Measurements from ENCODE around the gene DENND2C. TPM values are rescaled to one million over a fixed set of nuclear protein-coding genes. Genes with fewer than 3 reads are reported as not detected.

The DENND2C gene
- total RNA-seq, 1 experiment from 2014 or later: 0.70 TPM

DNA sequence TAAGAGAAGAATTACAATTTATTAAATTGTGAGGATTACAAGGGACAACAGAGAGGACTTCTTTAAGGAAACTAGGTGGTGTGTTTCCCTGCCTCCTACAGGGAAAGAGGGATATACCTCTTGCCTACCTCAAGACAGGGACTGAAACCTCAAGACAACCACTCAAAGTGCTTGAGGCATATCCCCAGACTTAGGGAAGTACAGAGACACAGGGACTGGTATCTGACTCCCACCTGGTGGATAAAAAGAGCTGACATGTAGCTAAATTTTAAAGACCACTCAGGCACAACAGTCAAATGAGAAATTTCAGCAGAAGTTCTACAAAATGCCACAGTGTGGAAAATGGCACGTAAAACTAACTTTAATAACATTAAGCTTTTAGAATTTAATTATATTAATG, 21.3 kb downstream of the DENND2C start:
- intact Hi-C loops (cut with micrococcal nuclease; ENCODE audit: unreplicated experiment): no loop called here
- Histone ChIP-seq H3K36me3 (ENCODE audit: low read depth) (no peaks in the 10 kb centered on the region), H3K4me3 (no peak overlapping the region), H3K27ac (no peak overlapping the region), H4K20me1 (ENCODE audit: insufficient read depth) (no peaks in the 10 kb centered on the region), H3K9me2 (ENCODE audit: insufficient read depth) (no peaks in the 10 kb centered on the region; the same call in 1 of the 2 replicates), H3K27me3 (ENCODE audit: insufficient read depth, low read depth) (no peaks in the 10 kb centered on the region), H2AFZ (no peak overlapping the region), H3K9me3 (ENCODE audit: insufficient read depth, low read depth) (no peaks in the 10 kb centered on the region), H3K79me2 (ENCODE audit: low read depth) (no peaks in the 10 kb centered on the region), H3K4me2 (no peak overlapping the region), H3F3A (ENCODE audit: insufficient read depth, low read depth) (no peaks in the 10 kb centered on the region), H3K4me1 (replicated peaks; ENCODE audit: insufficient read depth) (no peaks in the 10 kb centered on the region)
- DNase-seq: no peak
- POLR2A ChIA-PET (ENCODE audit: unreplicated experiment): no interaction called here
- CTCF ChIA-PET: no interaction called here
- no TSS peak for BruUV-seq (replicated peaks)
- TF ChIP-seq EZH2 (IDR thresholded peaks at IDR 0.05; ENCODE audit: low read depth): no peak
- TF ChIP-seq, protein P1, sequence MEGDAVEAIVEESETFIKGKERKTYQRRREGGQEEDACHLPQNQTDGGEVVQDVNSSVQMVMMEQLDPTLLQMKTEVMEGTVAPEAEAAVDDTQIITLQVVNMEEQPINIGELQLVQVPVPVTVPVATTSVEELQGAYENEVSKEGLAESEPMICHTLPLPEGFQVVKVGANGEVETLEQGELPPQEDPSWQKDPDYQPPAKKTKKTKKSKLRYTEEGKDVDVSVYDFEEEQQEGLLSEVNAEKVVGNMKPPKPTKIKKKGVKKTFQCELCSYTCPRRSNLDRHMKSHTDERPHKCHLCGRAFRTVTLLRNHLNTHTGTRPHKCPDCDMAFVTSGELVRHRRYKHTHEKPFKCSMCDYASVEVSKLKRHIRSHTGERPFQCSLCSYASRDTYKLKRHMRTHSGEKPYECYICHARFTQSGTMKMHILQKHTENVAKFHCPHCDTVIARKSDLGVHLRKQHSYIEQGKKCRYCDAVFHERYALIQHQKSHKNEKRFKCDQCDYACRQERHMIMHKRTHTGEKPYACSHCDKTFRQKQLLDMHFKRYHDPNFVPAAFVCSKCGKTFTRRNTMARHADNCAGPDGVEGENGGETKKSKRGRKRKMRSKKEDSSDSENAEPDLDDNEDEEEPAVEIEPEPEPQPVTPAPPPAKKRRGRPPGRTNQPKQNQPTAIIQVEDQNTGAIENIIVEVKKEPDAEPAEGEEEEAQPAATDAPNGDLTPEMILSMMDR (conservative IDR thresholded peaks at IDR 0.05): no peak

DNA sequence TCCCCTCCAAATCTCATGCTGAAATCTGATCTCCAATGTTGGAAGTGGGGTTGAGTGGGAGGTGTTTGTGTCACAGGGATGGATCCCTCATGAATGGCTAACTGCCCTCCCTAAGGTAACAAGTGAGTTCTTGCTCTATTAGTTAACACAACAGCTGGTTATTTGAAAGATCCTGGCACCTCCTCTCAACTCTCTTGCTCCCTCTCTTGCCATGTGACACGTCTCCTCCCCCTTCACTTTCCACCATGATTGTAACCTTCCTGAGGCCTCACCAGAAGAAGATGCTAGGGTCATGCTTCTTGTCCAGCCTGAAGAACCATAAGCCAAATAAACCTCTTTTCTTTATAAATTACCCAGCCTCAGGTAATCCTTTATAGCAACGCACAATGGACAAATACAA, 28.5 kb downstream of the DENND2C start:
- Histone ChIP-seq H3K79me2 (ENCODE audit: low read depth) (no peaks in the 10 kb centered on the region), H3K27me3 (ENCODE audit: insufficient read depth, low read depth) (no peaks in the 10 kb centered on the region), H3K4me1 (replicated peaks; ENCODE audit: insufficient read depth) (no peaks in the 10 kb centered on the region), H3K4me2 (no peak overlapping the region), H4K20me1 (ENCODE audit: insufficient read depth) (no peaks in the 10 kb centered on the region), H2AFZ (no peak overlapping the region), H3K9me2 (ENCODE audit: insufficient read depth) (no peaks in the 10 kb centered on the region; the same call in 1 of the 2 replicates), H3K36me3 (ENCODE audit: low read depth) (no peaks in the 10 kb centered on the region), H3K4me3 (no peak overlapping the region), H3F3A (ENCODE audit: insufficient read depth, low read depth) (no peaks in the 10 kb centered on the region), H3K9me3 (ENCODE audit: insufficient read depth, low read depth) (no peaks in the 10 kb centered on the region), H3K27ac (no peak overlapping the region)
- POLR2A ChIA-PET (ENCODE audit: unreplicated experiment): no interaction called here
- BruUV-seq (replicated peaks): no TSS peak
- no peak for DNase-seq
- TF ChIP-seq EZH2 (IDR thresholded peaks at IDR 0.05; ENCODE audit: low read depth): no peak
- TF ChIP-seq, protein P1 (conservative IDR thresholded peaks at IDR 0.05): no peak
- CTCF ChIA-PET: no interaction called here
- intact Hi-C loops (cut with micrococcal nuclease; ENCODE audit: unreplicated experiment): no loop called here

- Histone ChIP-seq H3K79me2 (ENCODE audit: low read depth) (no peaks in the 10 kb centered on the region), H3K9me3 (ENCODE audit: insufficient read depth, low read depth) (no peaks in the 10 kb centered on the region), H3K27me3 (ENCODE audit: insufficient read depth, low read depth) (no peaks in the 10 kb centered on the region), H3K4me2 (no peak overlapping the region), H3K9me2 (ENCODE audit: insufficient read depth) (no peaks in the 10 kb centered on the region; the same call in 1 of the 2 replicates), H3F3A (ENCODE audit: insufficient read depth, low read depth) (no peaks in the 10 kb centered on the region), H3K27ac (no peak overlapping the region), H3K4me3 (no peak overlapping the region), H2AFZ (no peak overlapping the region; the same call in 1 of the 2 replicates), H4K20me1 (ENCODE audit: insufficient read depth) (no peaks in the 10 kb centered on the region), H3K4me1 (replicated peaks; ENCODE audit: insufficient read depth) (no peaks in the 10 kb centered on the region), H3K36me3 (ENCODE audit: low read depth) (no peaks in the 10 kb centered on the region)
- intact Hi-C loops (cut with micrococcal nuclease; ENCODE audit: unreplicated experiment): no loop called here
- TF ChIP-seq EZH2 (IDR thresholded peaks at IDR 0.05; ENCODE audit: low read depth): no peak
- TF ChIP-seq, protein P1 (conservative IDR thresholded peaks at IDR 0.05): no peak
- no peak for DNase-seq
- ChIA-PET CTCF (interaction anchor here (0.6 to 0.7 kb wide), 2 partner anchors 65 to 463 kb away, joined by 3 to 6 read pairs; no protein-coding TSS in a partner anchor), POLR2A (ENCODE audit: unreplicated experiment) (no interaction called here)
- BruUV-seq (replicated peaks): no TSS peak
These were observed 30.9 kb downstream of the DENND2C start for GRCh38 chr1:114638910-114639309.

Measured in PC-9 (cell line).